Spleen (tissue), 3 donors: ENCODE measurements around the gene AP4E1.

Source experiments
- POLR2A ChIP-seq, 3 donors: fragments of 450-650 bp; IDR thresholded peaks; one replicate each; pipeline ENCODE4 v1.5.1; 2017; ENCODE audit warnings: antibody characterized with exemption in 3 of 3, mild to moderate bottlenecking in 1 of 3
- POLR2AphosphoS5 ChIP-seq, 3 donors: sonication (generic); formaldehyde crosslinking; IDR thresholded peaks; one replicate each; pipeline ENCODE4 v1.5.1; 2017; ENCODE audit warnings: antibody characterized with exemption in 3 of 3

DNA sequence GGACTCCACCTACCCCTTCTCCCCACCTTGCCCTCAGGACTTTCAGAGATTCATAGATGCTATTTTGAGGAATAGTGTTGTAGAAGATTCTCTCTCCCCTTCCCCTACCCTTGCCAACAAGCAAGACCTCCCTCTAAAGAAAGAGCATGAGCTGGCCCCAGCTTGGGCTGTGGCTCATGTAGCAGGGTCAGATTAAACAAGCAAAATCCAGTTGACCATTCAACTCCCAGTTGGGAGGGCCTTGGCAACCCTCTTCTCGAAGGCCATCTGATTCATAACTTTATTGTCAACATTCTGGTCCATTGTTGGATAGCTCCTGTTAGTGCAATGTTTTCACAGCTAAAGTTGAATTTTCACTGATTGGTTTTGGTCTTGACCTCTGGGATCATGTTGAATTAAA, 145.1 kb downstream of the AP4E1 start:
- TF ChIP-seq POLR2AphosphoS5 (IDR thresholded peaks at IDR 0.05) (no peak), POLR2A (IDR thresholded peaks at IDR 0.05) (no peak)
